GM18519 (cell line): Measurements from ENCODE around the gene ZNF468.
"Not testable (repeated sequence)": the region's sequence is repeated elsewhere in the genome, so short reads cannot be mapped to it uniquely, and the experiment has no call there.

ENCODE experiments used
- ATAC-seq: cut with Tn5 transposase; IDR thresholded peaks from one replicate; pipeline ENCODE4 v1.9.1; 2021; ENCODE audit warnings: mild to moderate bottlenecking, moderate library complexity; ENCODE audit not compliant: unreplicated experiment, low FRiP score

The ZNF468 gene

GRCh38 chr19:52829866-52830265, 27.6 kb downstream of the ZNF468 start:
- not testable (repeated sequence) for ATAC-seq

- ATAC-seq = no peak
Measured at GRCh38 chr19:52825765-52826164, 31.7 kb downstream of the ZNF468 start.

GRCh38 chr19:52823676-52824075, 33.7 kb downstream of the ZNF468 start:
- no peak for ATAC-seq

- ATAC-seq = peak; percentile 64
Measured at GRCh38 chr19:52821204-52821960, 36.0 kb downstream of the ZNF468 start, which contains the start of gene ZNF28. Gene ZNF28, minus strand, starts transcription at chr19:52821633. Its CDS starts 3,675 bp downstream, at chr19:52817958.

- ATAC-seq = not testable (repeated sequence)
Measured at GRCh38 chr19:52820472-52821203, 36.8 kb downstream of the ZNF468 start.

GRCh38 chr19:52809801-52810200, 47.6 kb downstream of the ZNF468 start:
- no peak for ATAC-seq

- not testable (repeated sequence) for ATAC-seq
Measured at GRCh38 chr19:52799950-52800640, 57.3 kb downstream of the ZNF468 start.

GRCh38 chr19:52789440-52789839, 68.0 kb downstream of the ZNF468 start:
- ATAC-seq = no peak
